Astrocyte (in vitro differentiated cells and primary cell): ENCODE measurements around the gene SETD2. TPM values are rescaled to one million over a fixed set of nuclear protein-coding genes. Genes with fewer than 3 reads are reported as not detected.

Experiments used
- DNase-seq: peaks from one replicate; pipeline ENCODE4 v3.0.0-alpha.2; 2010; ENCODE audit warnings: low read depth
- FAIRE-seq: peaks from 2 replicates; lab custom pipeline; 2011; peaks lifted over from hg19 to GRCh38; lab: Jason Lieb, UNC
- H2AFZ ChIP-seq: 2 replicates; pipeline ENCODE4 v1.6.0; 2012; ENCODE audit warnings: low read depth, low read length, inconsistent platforms
- H3K27ac ChIP-seq: 2 replicates; pipeline ENCODE4 v1.5.1; 2011; ENCODE audit warnings: low read depth, low read length, inconsistent platforms
- H3K27me3 ChIP-seq: 2 replicates; pipeline ENCODE4 v1.6.0; 2011; ENCODE audit warnings: low read length, inconsistent platforms; ENCODE audit not compliant: insufficient read depth
- H3K36me3 ChIP-seq: 2 replicates; pipeline ENCODE4 v1.5.1; 2011; ENCODE audit warnings: low read length, inconsistent platforms; ENCODE audit not compliant: insufficient read depth
- H3K4me1 ChIP-seq: 2 replicates; pipeline ENCODE4 v1.5.1; 2011; ENCODE audit warnings: low read length, inconsistent platforms; ENCODE audit not compliant: insufficient read depth
- H3K4me2 ChIP-seq: 2 replicates; pipeline ENCODE4 v1.6.0; 2012; ENCODE audit warnings: low read length, inconsistent platforms
- H3K4me3 ChIP-seq: 2 replicates; pipeline ENCODE4 v1.5.1; 2011; ENCODE audit warnings: low read depth, mild to moderate bottlenecking, low read length, inconsistent platforms; ENCODE audit not compliant: insufficient read depth
- H3K79me2 ChIP-seq: 2 replicates; pipeline ENCODE4 v1.6.0; 2012; ENCODE audit warnings: mild to moderate bottlenecking, low read length, inconsistent platforms; ENCODE audit not compliant: insufficient read depth
- H3K9ac ChIP-seq: 2 replicates; pipeline ENCODE4 v1.6.0; 2012; ENCODE audit warnings: mild to moderate bottlenecking, low read length, inconsistent platforms
- H3K9me3 ChIP-seq: 2 replicates; pipeline ENCODE4 v1.5.1; 2012; ENCODE audit warnings: low read depth, mild to moderate bottlenecking, low read length, inconsistent platforms; ENCODE audit not compliant: insufficient read depth
- H4K20me1 ChIP-seq: 2 replicates; pipeline ENCODE4 v1.6.0; 2012; ENCODE audit warnings: low read length, inconsistent platforms; ENCODE audit not compliant: insufficient read depth
- H3K27ac Mint-ChIP-seq: one replicate; pipeline ENCODE4 v1.8.0; 2021; ENCODE audit warnings: mild to moderate bottlenecking, mixed read lengths; ENCODE audit not compliant: unreplicated experiment
- H3K27me3 Mint-ChIP-seq: one replicate; pipeline ENCODE4 v1.8.0; 2021; ENCODE audit warnings: low read depth, mixed read lengths; ENCODE audit not compliant: unreplicated experiment
- H3K36me3 Mint-ChIP-seq: one replicate; pipeline ENCODE4 v1.8.0; 2021; ENCODE audit warnings: low read depth, mixed read lengths; ENCODE audit not compliant: unreplicated experiment
- H3K4me1 Mint-ChIP-seq: one replicate; pipeline ENCODE4 v1.8.0; 2021; ENCODE audit warnings: low read depth, mixed read lengths; ENCODE audit not compliant: unreplicated experiment
- H3K4me3 Mint-ChIP-seq: one replicate; pipeline ENCODE4 v1.8.0; 2021; ENCODE audit warnings: mild to moderate bottlenecking, moderate library complexity, mixed read lengths; ENCODE audit not compliant: unreplicated experiment
- H3K9me3 Mint-ChIP-seq: one replicate; pipeline ENCODE4 v1.8.0; 2021; ENCODE audit warnings: mild to moderate bottlenecking, mixed read lengths; ENCODE audit not compliant: unreplicated experiment
- CTCF ChIP-seq: IDR thresholded peaks from 2 replicates; pipeline ENCODE4 v1.5.1; 2011; ENCODE audit warnings: low read depth, mild to moderate bottlenecking, inconsistent platforms, low read length, moderate library complexity; ENCODE audit not compliant: insufficient read depth
- EZH2 ChIP-seq: IDR thresholded peaks from 2 replicates; pipeline ENCODE4 v1.6.1; 2012; ENCODE audit warnings: mild to moderate bottlenecking, low read length, inconsistent platforms; ENCODE audit not compliant: insufficient read depth
- total RNA-seq: library from RNA; stranded (reverse); gene quantifications from 2 replicates; pipeline ENCODE4 v1.2.1, GENCODE V29; 2021

SETD2 gene
- total RNA-seq, 1 donor from 2014 or later: 46.5 TPM

- no peak overlapping the region for H3K4me2 ChIP-seq
- H3K27me3 Mint-ChIP-seq: peaks cover 6% of the 10 kb centered on the region
- H3K4me3 ChIP-seq: no peak overlapping the region
- H3K9me3 Mint-ChIP-seq: peaks cover 2% of the 10 kb centered on the region
- no peaks in the 10 kb centered on the region for H3K36me3 ChIP-seq
- no peaks in the 10 kb centered on the region for H3K79me2 ChIP-seq
- no peak overlapping the region for H2AFZ ChIP-seq
- H3K4me1 ChIP-seq: no peaks in the 10 kb centered on the region
- H3K9me3 ChIP-seq: no peaks in the 10 kb centered on the region
- no peaks in the 10 kb centered on the region for H3K27me3 ChIP-seq
- no peak overlapping the region for H3K27ac ChIP-seq
- no peak overlapping the region for H3K4me3 Mint-ChIP-seq
- H4K20me1 ChIP-seq: no peaks in the 10 kb centered on the region
- peaks cover 2% of the 10 kb centered on the region for H3K4me1 Mint-ChIP-seq
- TF ChIP-seq CTCF (no peak), EZH2 (no peak)
- H3K27ac Mint-ChIP-seq: no peak overlapping the region
- DNase-seq (no peak), FAIRE-seq (no peak)
- no peak overlapping the region for H3K9ac ChIP-seq
- H3K36me3 Mint-ChIP-seq: peaks cover 14% of the 10 kb centered on the region
Observed at GRCh38 chr3:46999516-47000197, 164.3 kb downstream of the SETD2 start.

GRCh38 chr3:46998852-46999515 is 164.9 kb downstream of the SETD2 start:
- DNase-seq: no peak
- no peak overlapping the region for H3K4me3 Mint-ChIP-seq
- Histone ChIP-seq H3K4me2 (no peak overlapping the region), H3K9ac (no peak overlapping the region), H3K4me3 (no peak overlapping the region), H3K27me3 (no peaks in the 10 kb centered on the region), H3K4me1 (no peaks in the 10 kb centered on the region), H2AFZ (no peak overlapping the region), H3K79me2 (no peaks in the 10 kb centered on the region), H4K20me1 (no peaks in the 10 kb centered on the region), H3K27ac (no peak overlapping the region), H3K9me3 (no peaks in the 10 kb centered on the region), H3K36me3 (no peaks in the 10 kb centered on the region)
- no peak overlapping the region for H3K27ac Mint-ChIP-seq
- peaks cover 2% of the 10 kb centered on the region for H3K4me1 Mint-ChIP-seq
- H3K36me3 Mint-ChIP-seq: peaks cover 14% of the 10 kb centered on the region
- H3K9me3 Mint-ChIP-seq: peaks cover 2% of the 10 kb centered on the region
- TF ChIP-seq EZH2: no peak
- TF ChIP-seq CTCF: no peak
- FAIRE-seq: no peak
- peaks cover 6% of the 10 kb centered on the region for H3K27me3 Mint-ChIP-seq
